Choroid plexus epithelial cell (primary cell): ENCODE measurements around the gene NSRP1.
"Not testable (repeated sequence)": the region's sequence is repeated elsewhere in the genome, so short reads cannot be mapped to it uniquely, and the experiment has no call there.

ENCODE experiments used
- DNase-seq: peaks from one replicate; pipeline ENCODE4 v3.0.0-alpha.2; 2010; ENCODE audit warnings: low read depth
- H3K4me3 ChIP-seq: 2 replicates; pipeline ENCODE4 v1.5.1; 2011; ENCODE audit warnings: low read depth, mild to moderate bottlenecking, control low read depth, low read length, moderate library complexity
- TF ChIP-seq, protein P1 (sequence below): conservative IDR thresholded peaks from 2 replicates; pipeline ENCODE4 v1.5.1; 2011; ENCODE audit warnings: low read depth, mild to moderate bottlenecking, control low read depth, inconsistent platforms, low read length, moderate library complexity

NSRP1 gene

GRCh38 chr17:30124273-30124796 is 7.7 kb downstream of the NSRP1 start:
- DNase-seq = no peak
- H3K4me3 ChIP-seq = no peak overlapping the region
- TF ChIP-seq, protein P1, sequence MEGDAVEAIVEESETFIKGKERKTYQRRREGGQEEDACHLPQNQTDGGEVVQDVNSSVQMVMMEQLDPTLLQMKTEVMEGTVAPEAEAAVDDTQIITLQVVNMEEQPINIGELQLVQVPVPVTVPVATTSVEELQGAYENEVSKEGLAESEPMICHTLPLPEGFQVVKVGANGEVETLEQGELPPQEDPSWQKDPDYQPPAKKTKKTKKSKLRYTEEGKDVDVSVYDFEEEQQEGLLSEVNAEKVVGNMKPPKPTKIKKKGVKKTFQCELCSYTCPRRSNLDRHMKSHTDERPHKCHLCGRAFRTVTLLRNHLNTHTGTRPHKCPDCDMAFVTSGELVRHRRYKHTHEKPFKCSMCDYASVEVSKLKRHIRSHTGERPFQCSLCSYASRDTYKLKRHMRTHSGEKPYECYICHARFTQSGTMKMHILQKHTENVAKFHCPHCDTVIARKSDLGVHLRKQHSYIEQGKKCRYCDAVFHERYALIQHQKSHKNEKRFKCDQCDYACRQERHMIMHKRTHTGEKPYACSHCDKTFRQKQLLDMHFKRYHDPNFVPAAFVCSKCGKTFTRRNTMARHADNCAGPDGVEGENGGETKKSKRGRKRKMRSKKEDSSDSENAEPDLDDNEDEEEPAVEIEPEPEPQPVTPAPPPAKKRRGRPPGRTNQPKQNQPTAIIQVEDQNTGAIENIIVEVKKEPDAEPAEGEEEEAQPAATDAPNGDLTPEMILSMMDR = no peak

GRCh38 chr17:30130121-30130520 is 13.5 kb downstream of the NSRP1 start:
- H3K4me3 ChIP-seq = no peak overlapping the region
- TF ChIP-seq, protein P1 = no peak
- DNase-seq = no peak

- TF ChIP-seq, protein P1 = no peak
- H3K4me3 ChIP-seq = no peak overlapping the region
- DNase-seq = no peak
Observed at GRCh38 chr17:30132615-30133014, 16.0 kb downstream of the NSRP1 start.

DNA sequence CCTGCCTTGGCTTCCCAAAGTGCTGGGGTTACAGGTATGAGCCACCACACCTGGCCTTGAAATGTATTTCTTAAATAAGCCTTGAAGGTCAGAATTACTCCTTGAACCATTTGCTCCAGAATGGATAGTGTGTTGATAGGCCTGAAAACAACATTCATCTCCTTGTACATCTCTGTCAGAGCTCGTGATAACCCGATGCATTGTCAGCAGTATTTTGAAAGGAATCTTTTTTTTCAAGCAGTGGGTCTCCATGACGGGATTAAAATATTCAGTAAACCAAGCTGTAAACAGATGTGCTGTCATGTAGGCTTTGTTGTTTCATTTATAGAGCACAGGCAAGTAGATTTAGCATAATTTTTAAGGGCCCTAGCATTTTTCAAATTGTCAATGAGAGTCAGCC is 16.6 kb downstream of the NSRP1 start:
- no peak overlapping the region for H3K4me3 ChIP-seq
- TF ChIP-seq, protein P1 = no peak
- DNase-seq = no peak

DNA sequence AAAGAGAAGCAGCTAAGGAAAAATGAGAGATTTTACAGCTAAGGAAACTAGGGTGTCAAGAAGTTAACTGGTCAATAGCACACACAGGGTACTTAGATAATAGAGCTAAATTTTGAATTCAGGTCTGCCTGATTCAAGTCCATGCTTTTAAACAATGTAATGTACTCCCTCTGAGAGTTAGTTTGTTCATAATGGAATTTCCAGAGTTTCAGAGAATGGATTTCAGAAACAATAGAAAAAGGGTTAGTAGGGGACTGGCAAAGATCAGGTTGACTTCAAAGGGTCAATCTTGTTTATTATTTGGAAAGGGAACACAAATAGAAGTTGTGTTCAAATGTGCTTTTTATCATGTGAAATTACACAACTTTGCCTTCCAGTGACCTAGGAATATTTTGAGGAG is 17.9 kb downstream of the NSRP1 start:
- no peak overlapping the region for H3K4me3 ChIP-seq
- no peak for DNase-seq
- TF ChIP-seq, protein P1 = no peak

DNA sequence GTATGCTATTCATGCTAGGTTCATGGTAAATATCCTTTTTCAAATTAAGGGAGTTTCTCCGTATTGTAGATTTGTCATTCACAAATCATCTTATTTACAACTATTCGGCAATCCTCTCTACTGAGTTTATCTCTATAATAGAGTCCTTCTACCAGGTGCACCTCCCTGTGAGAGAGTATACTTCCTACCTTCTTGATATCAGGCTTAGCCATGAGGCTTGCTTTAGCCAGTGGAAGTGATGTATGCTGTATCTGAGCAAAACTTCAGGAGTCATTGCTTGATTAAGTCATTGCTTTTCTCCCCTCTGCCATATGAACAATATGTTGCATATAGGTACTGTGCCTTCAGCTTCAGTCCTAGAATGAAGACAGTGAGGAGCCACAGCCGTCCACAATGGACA is 20.5 kb downstream of the NSRP1 start:
- DNase-seq = no peak
- H3K4me3 ChIP-seq = no peak overlapping the region

GRCh38 chr17:30147860-30148259 is 31.2 kb downstream of the NSRP1 start:
- not testable (repeated sequence) for H3K4me3 ChIP-seq

More for the DNA sequence above, 20.5 kb downstream of the NSRP1 start:
- TF ChIP-seq, protein P1 = no peak

More at GRCh38 chr17:30147860-30148259, 31.2 kb downstream of the NSRP1 start:
- DNase-seq = peak; percentile 16
